ENCODE results near the gene DNPEP. TPM values are rescaled to one million over a fixed set of nuclear protein-coding genes. Genes with fewer than 3 reads are reported as not detected.

The DNPEP gene
- total and polyA plus RNA-seq, 2 donors (not counting 3 experiments of a cell fraction or from before 2014, with no cell fraction given) = 40.4 to 77.5 TPM

DNA sequence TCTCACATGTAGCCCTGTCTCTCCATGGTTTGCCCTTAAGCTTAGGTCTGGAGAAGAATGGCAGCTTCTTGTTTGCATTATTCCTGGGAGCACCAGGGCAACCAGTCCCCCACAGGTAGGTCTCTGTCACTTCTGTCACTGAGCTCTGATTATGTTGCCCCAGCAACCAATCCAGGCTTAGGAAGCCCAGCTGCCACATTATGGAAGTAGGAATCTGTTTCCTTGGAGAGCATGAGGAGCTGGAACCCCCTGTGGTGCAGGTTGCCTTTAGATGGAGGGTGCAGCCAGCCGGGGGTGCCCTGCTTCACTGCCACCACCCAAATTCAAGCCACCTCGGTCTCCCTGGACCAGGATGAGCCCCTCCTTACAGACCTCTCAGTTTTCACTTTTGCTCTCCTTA, 60.0 kb downstream of the DNPEP start:
- H3K27me3 ChIP-seq (ENCODE audit: control insufficient read depth in 2 of 2, insufficient read depth in 2 of 2, low read length in 2 of 2) = peaks cover 15 to 25% of the 10 kb centered on the region in 2 experiments
- H3K36me3 ChIP-seq (ENCODE audit: control insufficient read depth in 2 of 2, extremely low read depth in 1 of 2, insufficient read depth in 2 of 2, low read length in 2 of 2) = no peaks in the 10 kb centered on the region
- no peak for TF ChIP-seq EZH2 (IDR thresholded peaks at IDR 0.05; ENCODE audit: borderline replicate concordance, low read depth, low read length, severe bottlenecking)
- no peak overlapping the region for H2AFZ ChIP-seq (ENCODE audit: low read depth, low read length)
- H3K9me1 ChIP-seq (replicated peaks; ENCODE audit: control insufficient read depth, extremely low read depth, insufficient read depth, low read length) = no peaks in the 10 kb centered on the region
- ChIA-PET CTCF (interaction anchor here (1.3 to 1.7 kb wide), 2 partner anchors 11 to 348 kb away, joined by 3 to 6 read pairs; no protein-coding TSS in a partner anchor), POLR2A (no interaction called here)
- H3K4me1 ChIP-seq (ENCODE audit: control insufficient read depth, extremely low read depth, insufficient read depth, low read length) = no peaks in the 10 kb centered on the region
- DNase-seq (ENCODE audit: low read depth, low spot score) (no peak), FAIRE-seq (no peak)
- H3K79me2 ChIP-seq (ENCODE audit: control insufficient read depth, insufficient read depth, low read length) = no peaks in the 10 kb centered on the region
- H4K20me1 ChIP-seq (replicated peaks; ENCODE audit: control insufficient read depth, extremely low read depth, insufficient read depth, low read length) = no peaks in the 10 kb centered on the region
- dilution Hi-C loops (cut with MboI; ENCODE audit: extremely low pct_ligation_motif_present, low sequenced_read_pairs) = no loop called here
- no TSS peak for BruUV-seq (replicated peaks)
- no peaks in the 10 kb centered on the region for H3K9me3 ChIP-seq (replicated peaks; ENCODE audit: control insufficient read depth, insufficient read depth, low read length)
- H3K4me2 ChIP-seq (ENCODE audit: insufficient read depth, low read length) = no peak overlapping the region
- no peak overlapping the region for H3K27ac ChIP-seq (ENCODE audit: insufficient read depth, low read depth, low read length)
- no peak overlapping the region for H3K4me3 ChIP-seq (replicated peaks in 1 of 3; ENCODE audit: insufficient read depth in 1 of 3, low read depth in 1 of 3, low read length in 3 of 3)
- H3K9ac ChIP-seq (replicated peaks; ENCODE audit: extremely low read depth, insufficient read depth, low read length) = no peak overlapping the region
- intact Hi-C loops (cut with micrococcal nuclease) = no loop called here

DNA sequence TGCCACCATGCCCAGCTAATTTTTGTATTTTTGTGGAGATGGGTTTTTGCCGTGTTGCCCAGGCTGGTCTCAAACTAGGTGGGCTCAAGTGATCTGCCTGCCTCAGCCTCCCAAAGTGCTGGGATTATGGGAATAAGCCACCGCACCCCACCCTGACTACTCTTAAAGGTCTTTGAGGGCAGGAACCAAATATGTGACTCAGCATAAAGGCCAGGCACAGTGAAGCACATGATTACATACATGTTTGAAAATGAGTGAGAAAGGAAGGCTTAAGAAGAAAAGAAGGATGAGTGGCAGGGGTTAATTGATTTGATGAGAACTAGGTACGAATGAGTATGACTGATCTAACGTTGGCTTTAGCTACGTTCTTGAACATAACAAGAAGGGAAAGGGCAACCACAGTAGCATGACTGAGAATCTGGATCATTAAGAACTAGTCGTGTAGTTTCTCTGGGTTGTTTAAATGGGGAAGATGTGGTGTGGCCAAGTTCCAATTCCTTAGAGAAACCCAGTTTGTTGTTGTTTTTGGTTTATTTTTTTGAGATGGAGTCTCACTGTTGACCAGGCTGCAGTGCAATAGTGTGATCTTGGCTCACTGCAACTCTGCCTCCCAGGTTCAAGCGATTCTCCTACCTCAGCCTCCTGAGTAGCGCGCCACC, 61.9 kb downstream of the DNPEP start:
- no peak overlapping the region for H3K4me2 ChIP-seq (ENCODE audit: insufficient read depth, low read length)
- H3K9ac ChIP-seq (replicated peaks; ENCODE audit: extremely low read depth, insufficient read depth, low read length) = no peak overlapping the region
- no peak for FAIRE-seq
- dilution Hi-C loops (cut with MboI; ENCODE audit: extremely low pct_ligation_motif_present, low sequenced_read_pairs) = no loop called here
- no peaks in the 10 kb centered on the region for H3K9me3 ChIP-seq (replicated peaks; ENCODE audit: control insufficient read depth, insufficient read depth, low read length)
- peaks cover 5 to 15% of the 10 kb centered on the region in 2 experiments for H3K27me3 ChIP-seq (ENCODE audit: control insufficient read depth in 2 of 2, insufficient read depth in 2 of 2, low read length in 2 of 2)
- H3K9me1 ChIP-seq (replicated peaks; ENCODE audit: control insufficient read depth, extremely low read depth, insufficient read depth, low read length) = no peaks in the 10 kb centered on the region
- BruUV-seq (replicated peaks) = no TSS peak
- no peak overlapping the region for H2AFZ ChIP-seq (ENCODE audit: low read depth, low read length)
- H3K79me2 ChIP-seq (ENCODE audit: control insufficient read depth, insufficient read depth, low read length) = no peaks in the 10 kb centered on the region
- TF ChIP-seq, protein P1, sequence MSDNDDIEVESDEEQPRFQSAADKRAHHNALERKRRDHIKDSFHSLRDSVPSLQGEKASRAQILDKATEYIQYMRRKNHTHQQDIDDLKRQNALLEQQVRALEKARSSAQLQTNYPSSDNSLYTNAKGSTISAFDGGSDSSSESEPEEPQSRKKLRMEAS (IDR thresholded peaks at IDR 0.05; ENCODE audit: insufficient read depth, insufficient read length) = no peak
- no peak for TF ChIP-seq MYC (IDR thresholded peaks at IDR 0.05; ENCODE audit: low read depth, low read length)
- no peak for TF ChIP-seq EZH2 (IDR thresholded peaks at IDR 0.05; ENCODE audit: borderline replicate concordance, low read depth, low read length, severe bottlenecking)
- no peak for TF ChIP-seq FOS (IDR thresholded peaks at IDR 0.05; ENCODE audit: borderline replicate concordance, insufficient read depth, low read length)
- no peak for TF ChIP-seq POLR2A (IDR thresholded peaks at IDR 0.05; ENCODE audit: low read depth, low read length)
- TF ChIP-seq GATA2 (IDR thresholded peaks at IDR 0.05; ENCODE audit: insufficient read depth, insufficient read length, low read depth, low read length) = no peak
- TF ChIP-seq JUN (IDR thresholded peaks at IDR 0.05; ENCODE audit: borderline replicate concordance, insufficient read depth, insufficient read length, low read depth) = no peak
- no peaks in the 10 kb centered on the region for H4K20me1 ChIP-seq (replicated peaks; ENCODE audit: control insufficient read depth, extremely low read depth, insufficient read depth, low read length)
- DNase-seq (ENCODE audit: low read depth, low spot score) = no peak
- ChIA-PET POLR2A (no interaction called here), CTCF (no interaction called here)
- H3K4me1 ChIP-seq (ENCODE audit: control insufficient read depth, extremely low read depth, insufficient read depth, low read length) = no peaks in the 10 kb centered on the region
- intact Hi-C loops (cut with micrococcal nuclease) = no loop called here
- H3K4me3 ChIP-seq (replicated peaks in 1 of 3; ENCODE audit: insufficient read depth in 1 of 3, low read depth in 1 of 3, low read length in 3 of 3) = no peak overlapping the region
- no peaks in the 10 kb centered on the region for H3K36me3 ChIP-seq (ENCODE audit: control insufficient read depth in 2 of 2, extremely low read depth in 1 of 2, insufficient read depth in 2 of 2, low read length in 2 of 2)
- H3K27ac ChIP-seq (ENCODE audit: insufficient read depth, low read depth, low read length) = no peak overlapping the region
